Endothelial cell of umbilical vein (primary cell): Measurements from ENCODE around the gene LAMP5.

ENCODE experiments used
- EZH2 ChIP-seq: IDR thresholded peaks from 2 replicates; pipeline ENCODE4 v1.6.1; 2012; ENCODE audit warnings: borderline replicate concordance, low read depth, mild to moderate bottlenecking, moderate library complexity, low read length, inconsistent platforms; ENCODE audit not compliant: severe bottlenecking
- FOS ChIP-seq: IDR thresholded peaks from 2 replicates; pipeline ENCODE4 v1.6.1; 2011; ENCODE audit warnings: mild to moderate bottlenecking, low read length, moderate library complexity, borderline replicate concordance; ENCODE audit not compliant: insufficient read depth
- GATA2 ChIP-seq: IDR thresholded peaks from 2 replicates; pipeline ENCODE4 v1.7.0; 2011; ENCODE audit warnings: low read depth, mild to moderate bottlenecking, moderate library complexity, mixed read lengths, low read length; ENCODE audit not compliant: insufficient read length, insufficient read depth
- JUN ChIP-seq: IDR thresholded peaks from 2 replicates; pipeline ENCODE4 v1.6.1; 2011; ENCODE audit warnings: borderline replicate concordance, low read depth; ENCODE audit not compliant: insufficient read length, insufficient read depth
- MYC ChIP-seq: IDR thresholded peaks from one replicate; pipeline ENCODE4 v1.6.1; 2011; ENCODE audit warnings: mild to moderate bottlenecking, low read depth, low read length
- POLR2A ChIP-seq: IDR thresholded peaks from 2 replicates; pipeline ENCODE4 v1.6.1; 2012; ENCODE audit warnings: low read depth, mild to moderate bottlenecking, control low read depth, low read length
- POLR2AphosphoS5 ChIP-seq: IDR thresholded peaks from 2 replicates; pipeline ENCODE4 v1.6.1; 2012; ENCODE audit warnings: low read depth, mild to moderate bottlenecking, control low read depth, low read length, moderate library complexity; ENCODE audit not compliant: insufficient read depth
- TF ChIP-seq, protein P1 (sequence below), 2 donors: IDR thresholded peaks; 1 replicate in 1 of 2; 2 replicates in 1 of 2; pipeline ENCODE4 v1.5.1; 2011; ENCODE audit warnings: low read length in 2 of 2, mild to moderate bottlenecking in 2 of 2, moderate library complexity in 2 of 2, control low read depth in 1 of 2, inconsistent platforms in 1 of 2, low read depth in 1 of 2; ENCODE audit not compliant: insufficient read depth in 1 of 2; ENCODE audit errors: extremely low read depth in 1 of 2
- TF ChIP-seq, protein P2 (sequence below): IDR thresholded peaks from 2 replicates; pipeline ENCODE4 v1.6.1; 2011; ENCODE audit not compliant: insufficient read depth, insufficient read length

DNA sequence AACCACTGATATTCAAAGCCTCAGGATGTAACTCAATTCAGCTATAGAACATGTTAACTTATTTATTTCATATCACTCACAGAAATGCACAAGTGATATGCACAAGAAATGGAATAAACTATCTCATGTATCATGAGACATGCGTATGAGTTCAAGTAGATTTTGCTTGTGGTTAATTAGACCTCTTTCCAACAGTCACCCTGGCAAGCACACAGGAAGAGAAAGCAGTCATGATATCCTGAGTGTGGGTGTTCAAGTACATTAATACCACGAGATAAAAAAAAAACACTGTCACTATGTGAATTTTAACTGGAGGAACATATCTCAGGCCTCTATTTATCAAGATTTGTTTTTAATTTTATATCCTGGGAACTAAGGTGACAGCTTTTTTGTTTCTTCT, 64.2 kb downstream of the LAMP5 start:
- TF ChIP-seq POLR2AphosphoS5 (no peak), POLR2A (no peak), MYC (no peak), EZH2 (no peak), JUN (no peak), FOS (no peak), GATA2 (no peak)
- TF ChIP-seq, protein P1, sequence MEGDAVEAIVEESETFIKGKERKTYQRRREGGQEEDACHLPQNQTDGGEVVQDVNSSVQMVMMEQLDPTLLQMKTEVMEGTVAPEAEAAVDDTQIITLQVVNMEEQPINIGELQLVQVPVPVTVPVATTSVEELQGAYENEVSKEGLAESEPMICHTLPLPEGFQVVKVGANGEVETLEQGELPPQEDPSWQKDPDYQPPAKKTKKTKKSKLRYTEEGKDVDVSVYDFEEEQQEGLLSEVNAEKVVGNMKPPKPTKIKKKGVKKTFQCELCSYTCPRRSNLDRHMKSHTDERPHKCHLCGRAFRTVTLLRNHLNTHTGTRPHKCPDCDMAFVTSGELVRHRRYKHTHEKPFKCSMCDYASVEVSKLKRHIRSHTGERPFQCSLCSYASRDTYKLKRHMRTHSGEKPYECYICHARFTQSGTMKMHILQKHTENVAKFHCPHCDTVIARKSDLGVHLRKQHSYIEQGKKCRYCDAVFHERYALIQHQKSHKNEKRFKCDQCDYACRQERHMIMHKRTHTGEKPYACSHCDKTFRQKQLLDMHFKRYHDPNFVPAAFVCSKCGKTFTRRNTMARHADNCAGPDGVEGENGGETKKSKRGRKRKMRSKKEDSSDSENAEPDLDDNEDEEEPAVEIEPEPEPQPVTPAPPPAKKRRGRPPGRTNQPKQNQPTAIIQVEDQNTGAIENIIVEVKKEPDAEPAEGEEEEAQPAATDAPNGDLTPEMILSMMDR (IDR thresholded peaks at IDR 0.05; ENCODE audit: extremely low read depth in 1 of 2, insufficient read depth in 1 of 2, low read depth in 1 of 2, low read length in 2 of 2) = no peak
- TF ChIP-seq, protein P2, sequence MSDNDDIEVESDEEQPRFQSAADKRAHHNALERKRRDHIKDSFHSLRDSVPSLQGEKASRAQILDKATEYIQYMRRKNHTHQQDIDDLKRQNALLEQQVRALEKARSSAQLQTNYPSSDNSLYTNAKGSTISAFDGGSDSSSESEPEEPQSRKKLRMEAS = no peak
